Measurements from ENCODE around the gene NCSTN. TPM values are rescaled to one million over a fixed set of nuclear protein-coding genes. Genes with fewer than 3 reads are reported as not detected.

NCSTN gene
- total RNA-seq, 1 donor from 2014 or later, result 73.3 TPM

GRCh38 chr1:160404094-160404493 lies 60.9 kb downstream of the NCSTN start:
- DNase-seq (ENCODE audit: low read depth, low spot score), result no peak

GRCh38 chr1:160405331-160405877 lies 62.2 kb downstream of the NCSTN start:
- DNase-seq (ENCODE audit: low read depth, low spot score), result no peak

- no peak for DNase-seq (ENCODE audit: low read depth, low spot score)
Observed at GRCh38 chr1:160406131-160406968, 63.2 kb downstream of the NCSTN start.

GRCh38 chr1:160407839-160408801 lies 64.9 kb downstream of the NCSTN start:
- DNase-seq (ENCODE audit: low read depth, low spot score), result no peak

Other genes starting within 250 kb of the NCSTN start
- 9.6 and 13.4 TPM in 2 replicates for gene IGSF8, start 244.8 kb upstream of the NCSTN start, total RNA-seq
- not detected in 2 replicates for gene ATP1A2, start 227.6 kb upstream of the NCSTN start, total RNA-seq
- gene ATP1A4, start 191.8 kb upstream of the NCSTN start, total RNA-seq, result not detected in 2 replicates
- gene CASQ1, start 152.8 kb upstream of the NCSTN start, total RNA-seq, result not detected in 2 replicates
- gene PEA15, start 138.0 kb upstream of the NCSTN start, total RNA-seq, result 75.1 and 145 TPM in 2 replicates
- gene DCAF8, start 80.8 kb upstream of the NCSTN start, total RNA-seq, result 88.1 and 91.4 TPM in 2 replicates
- gene PEX19, start 58.2 kb upstream of the NCSTN start, total RNA-seq, result 27.1 and 28.9 TPM in 2 replicates
- 277 and 334 TPM in 2 replicates for gene COPA, start 133 bp upstream of the NCSTN start, total RNA-seq
- under 0.01 TPM in 1 of 2 replicates, not detected in the other for gene NHLH1, start 23.7 kb downstream of the NCSTN start, total RNA-seq
- not detected in 2 replicates for gene VANGL2, start 57.2 kb downstream of the NCSTN start, total RNA-seq
- not detected in 2 replicates for gene SLAMF6, start 179.9 kb downstream of the NCSTN start, total RNA-seq
- gene CD84, start 236.1 kb downstream of the NCSTN start, total RNA-seq, result not detected in 2 replicates

All from pulmonary artery endothelial cell (primary cell).